Activated CD8-positive, alpha-beta T cell treated with anti-CD3 and anti-CD28 coated beads for 36 hours (primary cell): Measurements from ENCODE around the gene PTX4. TPM values are rescaled to one million over a fixed set of nuclear protein-coding genes. Genes with fewer than 3 reads are reported as not detected.

Experiments used
- ATAC-seq: fragments of 200-7000 bp; cut with Tn5 transposase; one replicate; pipeline ENCODE4 v1.10.0; 2021; ENCODE audit warnings: mild to moderate bottlenecking, moderate library complexity
- CTCF ChIA-PET: fragments of 350-600 bp; sonication (Branson Sonifier 250); formaldehyde crosslinking; loops from one replicate; lab custom pipeline; 2021; ENCODE audit warnings: antibody characterized with exemption; lab: Charles Lee
- POLR2A ChIA-PET: fragments of 350-600 bp; sonication (Branson Sonifier 250); formaldehyde crosslinking; loops from one replicate; lab custom pipeline; 2021; ENCODE audit warnings: antibody characterized with exemption; lab: Charles Lee
- DNase-seq: peaks from one replicate; pipeline ENCODE4 v3.0.0-alpha.2; 2020
- H3K27ac Mint-ChIP-seq: one replicate; pipeline ENCODE4 v1.8.0; 2021; ENCODE audit warnings: mild to moderate bottlenecking, mixed read lengths
- H3K27me3 Mint-ChIP-seq: one replicate; pipeline ENCODE4 v1.8.0; 2021; ENCODE audit warnings: mixed read lengths
- H3K36me3 Mint-ChIP-seq: one replicate; pipeline ENCODE4 v1.8.0; 2021; ENCODE audit warnings: low read depth, mixed read lengths
- H3K4me1 Mint-ChIP-seq: one replicate; pipeline ENCODE4 v1.8.0; 2021; ENCODE audit warnings: low read depth, mixed read lengths
- H3K4me3 Mint-ChIP-seq: one replicate; pipeline ENCODE4 v1.8.0; 2021; ENCODE audit warnings: mild to moderate bottlenecking, moderate library complexity, mixed read lengths
- H3K9me3 Mint-ChIP-seq: one replicate; pipeline ENCODE4 v1.8.0; 2021; ENCODE audit warnings: mixed read lengths
- CTCF ChIP-seq: fragments of 200-600 bp; IDR thresholded peaks from one replicate; pipeline ENCODE4 v1.8.0; 2022; ENCODE audit warnings: antibody characterized with exemption, mild to moderate bottlenecking
- intact Hi-C: fragments of 100-400 bp; cut with micrococcal nuclease; formaldehyde crosslinking; loops from one replicate; pipeline ENCODE4 v1.10.0; 2022
- total RNA-seq, 2 experiments: library from RNA; stranded (reverse); gene quantifications; one replicate each; pipeline ENCODE4 v1.2.3, GENCODE V29; 2021

PTX4 gene
- total RNA-seq, 2 experiments from 2014 or later: not detected

- ATAC-seq: peak; percentile 16
- POLR2A ChIA-PET: interaction anchor here (0.9 to 3.4 kb wide), 9 partner anchors 10 to 115 kb away, joined by 3 to 15 read pairs (median 6); partner anchors contain the start of genes TMEM204 and UQCC4
- intact Hi-C loops: no loop called here
These were observed 5.0 kb upstream of the PTX4 start for GRCh38 chr16:1493746-1494094.

GRCh38 chr16:1492923-1493745, 4.4 kb upstream of the PTX4 start, which contains the start of gene TELO2:
Gene TELO2, plus strand, starts transcription at chr16:1493360. Its CDS starts 922 bp downstream, at chr16:1494282.
- peaks cover 8% of the 10 kb centered on the region for H3K36me3 Mint-ChIP-seq
- H3K4me1 Mint-ChIP-seq: peaks cover 10% of the 10 kb centered on the region
- DNase-seq (peak; percentile 85), ATAC-seq (peak; percentile 93)
- peak within 1 kb of the TSS; percentile 99 for H3K27ac Mint-ChIP-seq
- intact Hi-C loops: no loop called here
- ChIA-PET CTCF (no interaction called here), POLR2A (interaction anchor here (0.9 to 3.4 kb wide), 11 partner anchors 10 to 114 kb away, joined by 3 to 15 read pairs (median 6); partner anchors contain the start of genes TMEM204 and UQCC4)
- H3K4me3 Mint-ChIP-seq: peak within 1 kb of the TSS; percentile 93
- TF ChIP-seq CTCF: no peak
- no peaks in the 10 kb centered on the region for H3K27me3 Mint-ChIP-seq
- H3K9me3 Mint-ChIP-seq: no peaks in the 10 kb centered on the region

More at GRCh38 chr16:1493746-1494094, 5.0 kb upstream of the PTX4 start:
- Mint-ChIP-seq H3K4me3 (peak overlapping the region; percentile 93), H3K4me1 (peaks cover 10% of the 10 kb centered on the region), H3K27ac (peak overlapping the region; percentile 86), H3K36me3 (peaks cover 10% of the 10 kb centered on the region), H3K27me3 (no peaks in the 10 kb centered on the region), H3K9me3 (no peaks in the 10 kb centered on the region)
- DNase-seq: peak; percentile 13
- CTCF ChIA-PET: interaction anchor here (0.9 kb wide), 1 partner anchor 116 kb away, joined by 3 read pairs; no protein-coding TSS in a partner anchor
- TF ChIP-seq CTCF: no peak

- peak overlapping the region; percentile 99 for H3K27ac Mint-ChIP-seq
- H3K4me1 Mint-ChIP-seq: peaks cover 10% of the 10 kb centered on the region
- H3K9me3 Mint-ChIP-seq: no peaks in the 10 kb centered on the region
- TF ChIP-seq CTCF: no peak
- H3K36me3 Mint-ChIP-seq: peaks cover 7% of the 10 kb centered on the region
- H3K27me3 Mint-ChIP-seq: no peaks in the 10 kb centered on the region
- DNase-seq: no peak
- ChIA-PET CTCF (no interaction called here), POLR2A (interaction anchor here (0.9 to 3.4 kb wide), 13 partner anchors 10 to 472 kb away, joined by 3 to 15 read pairs (median 4); partner anchors contain the start of genes RPS2, TMEM204 and UQCC4)
- peak overlapping the region; percentile 93 for H3K4me3 Mint-ChIP-seq
- intact Hi-C loops: no loop called here
- no peak for ATAC-seq
These were observed 3.6 kb upstream of the PTX4 start for GRCh38 chr16:1492082-1492922.

- TF ChIP-seq CTCF: no peak
- intact Hi-C loops: no loop called here
- H3K4me3 Mint-ChIP-seq: no peak overlapping the region
- CTCF ChIA-PET: no interaction called here
- POLR2A ChIA-PET: interaction anchor here (0.9 to 3.4 kb wide), 3 partner anchors 44 to 473 kb away, joined by 3 to 14 read pairs (median 3); partner anchors contain the start of genes RPS2 and UQCC4
- no peaks in the 10 kb centered on the region for H3K27me3 Mint-ChIP-seq
- no peak for ATAC-seq
- DNase-seq: no peak
- no peaks in the 10 kb centered on the region for H3K9me3 Mint-ChIP-seq
- H3K27ac Mint-ChIP-seq: no peak overlapping the region
- H3K4me1 Mint-ChIP-seq: peaks cover 10% of the 10 kb centered on the region
- H3K36me3 Mint-ChIP-seq: peaks cover 3% of the 10 kb centered on the region
These were observed 2.6 kb upstream of the PTX4 start for GRCh38 chr16:1491327-1491726.
